ENCODE data around the gene ZC3H6.

The ZC3H6 gene

GRCh38 chr2:112239862-112240261 lies 35.5 kb upstream of the ZC3H6 start:
- ChIA-PET POLR2A (no interaction called here), CTCF (interaction anchor here (0.6 kb wide), 1 partner anchor 229 kb away, joined by 4 read pairs; no protein-coding TSS in a partner anchor)
- Histone ChIP-seq H3K36me3 (ENCODE audit: control insufficient read depth in 2 of 2, insufficient read depth in 1 of 2, low read length in 2 of 2) (peaks cover 7 to 46% of the 10 kb centered on the region in 2 experiments; a peak in 2 of 3 replicates), H3K27ac (ENCODE audit: extremely low read depth, low read depth, low read length) (no peak overlapping the region), H3K4me1 (ENCODE audit: control insufficient read depth, insufficient read depth, low read length) (peaks cover 4% of the 10 kb centered on the region), H3K4me3 (ENCODE audit: low read depth, low read length) (no peak overlapping the region), H3K9me3 (ENCODE audit: control insufficient read depth, insufficient read depth, low read depth, low read length) (no peaks in the 10 kb centered on the region)
- TF ChIP-seq, protein P1, sequence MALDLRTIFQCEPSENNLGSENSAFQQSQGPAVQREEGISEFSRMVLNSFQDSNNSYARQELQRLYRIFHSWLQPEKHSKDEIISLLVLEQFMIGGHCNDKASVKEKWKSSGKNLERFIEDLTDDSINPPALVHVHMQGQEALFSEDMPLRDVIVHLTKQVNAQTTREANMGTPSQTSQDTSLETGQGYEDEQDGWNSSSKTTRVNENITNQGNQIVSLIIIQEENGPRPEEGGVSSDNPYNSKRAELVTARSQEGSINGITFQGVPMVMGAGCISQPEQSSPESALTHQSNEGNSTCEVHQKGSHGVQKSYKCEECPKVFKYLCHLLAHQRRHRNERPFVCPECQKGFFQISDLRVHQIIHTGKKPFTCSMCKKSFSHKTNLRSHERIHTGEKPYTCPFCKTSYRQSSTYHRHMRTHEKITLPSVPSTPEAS (tag by site-specific recombination; IDR thresholded peaks at IDR 0.05): no peak
- TF ChIP-seq ZNF654 (tag by site-specific recombination; IDR thresholded peaks at IDR 0.05; ENCODE audit: low read depth): no peak
- no peak for TF ChIP-seq ZNF423 (tag by site-specific recombination; IDR thresholded peaks at IDR 0.05)

GRCh38 chr2:112242384-112242783 lies 33.0 kb upstream of the ZC3H6 start:
- Histone ChIP-seq H3K27ac (ENCODE audit: extremely low read depth, low read depth, low read length) (no peak overlapping the region), H3K9me3 (ENCODE audit: control insufficient read depth, insufficient read depth, low read depth, low read length) (no peaks in the 10 kb centered on the region), H3K36me3 (ENCODE audit: control insufficient read depth in 2 of 2, insufficient read depth in 1 of 2, low read length in 2 of 2) (peaks cover 6 to 52% of the 10 kb centered on the region in 2 experiments; a peak in 2 of 3 replicates), H3K4me1 (ENCODE audit: control insufficient read depth, insufficient read depth, low read length) (peaks cover 4% of the 10 kb centered on the region), H3K4me3 (ENCODE audit: low read depth, low read length) (no peak overlapping the region)
- ChIA-PET POLR2A (interaction anchor here (1.4 to 1.7 kb wide), 2 partner anchors 12 to 31 kb away, joined by 5 to 10 read pairs; partner anchors contain the start of gene ZC3H8), CTCF (interaction anchor here (0.6 to 0.8 kb wide), 5 partner anchors 8 to 355 kb away, joined by 3 to 4 read pairs (median 3); partner anchors contain the start of gene ZC3H8)
- TF ChIP-seq ZNF112 (tag by site-specific recombination; IDR thresholded peaks at IDR 0.05): no peak
- no peak for TF ChIP-seq ZNF747 (tag by site-specific recombination; IDR thresholded peaks at IDR 0.05)
- no peak for TF ChIP-seq ZNF140 (tag by site-specific recombination; IDR thresholded peaks at IDR 0.05)
- no peak for TF ChIP-seq BCL11A (tag by site-specific recombination; IDR thresholded peaks at IDR 0.05; ENCODE audit: low read depth)
- TF ChIP-seq ZEB2 (tag by site-specific recombination; IDR thresholded peaks at IDR 0.05): no peak
- no peak for TF ChIP-seq ZNF521 (tag by site-specific recombination; IDR thresholded peaks at IDR 0.05)
- TF ChIP-seq ZBTB1 (tag by site-specific recombination; IDR thresholded peaks at IDR 0.05): no peak
- no peak for TF ChIP-seq ZBTB49 (tag by site-specific recombination; IDR thresholded peaks at IDR 0.05; ENCODE audit: low read depth)
- no peak for TF ChIP-seq ZNF529 (tag by site-specific recombination; IDR thresholded peaks at IDR 0.05; ENCODE audit: insufficient replicate concordance)
- TF ChIP-seq ZBTB21 (tag by site-specific recombination; IDR thresholded peaks at IDR 0.05): no peak
- TF ChIP-seq, protein P2, sequence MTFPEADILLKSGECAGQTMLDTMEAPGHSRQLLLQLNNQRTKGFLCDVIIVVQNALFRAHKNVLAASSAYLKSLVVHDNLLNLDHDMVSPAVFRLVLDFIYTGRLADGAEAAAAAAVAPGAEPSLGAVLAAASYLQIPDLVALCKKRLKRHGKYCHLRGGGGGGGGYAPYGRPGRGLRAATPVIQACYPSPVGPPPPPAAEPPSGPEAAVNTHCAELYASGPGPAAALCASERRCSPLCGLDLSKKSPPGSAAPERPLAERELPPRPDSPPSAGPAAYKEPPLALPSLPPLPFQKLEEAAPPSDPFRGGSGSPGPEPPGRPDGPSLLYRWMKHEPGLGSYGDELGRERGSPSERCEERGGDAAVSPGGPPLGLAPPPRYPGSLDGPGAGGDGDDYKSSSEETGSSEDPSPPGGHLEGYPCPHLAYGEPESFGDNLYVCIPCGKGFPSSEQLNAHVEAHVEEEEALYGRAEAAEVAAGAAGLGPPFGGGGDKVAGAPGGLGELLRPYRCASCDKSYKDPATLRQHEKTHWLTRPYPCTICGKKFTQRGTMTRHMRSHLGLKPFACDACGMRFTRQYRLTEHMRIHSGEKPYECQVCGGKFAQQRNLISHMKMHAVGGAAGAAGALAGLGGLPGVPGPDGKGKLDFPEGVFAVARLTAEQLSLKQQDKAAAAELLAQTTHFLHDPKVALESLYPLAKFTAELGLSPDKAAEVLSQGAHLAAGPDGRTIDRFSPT (tag by site-specific recombination; IDR thresholded peaks at IDR 0.05): no peak
- no peak for TF ChIP-seq SETDB1 (IDR thresholded peaks at IDR 0.05; ENCODE audit: insufficient read length, low read length)
- TF ChIP-seq HOXD13 (CRISPR knock-in tag; IDR thresholded peaks at IDR 0.05; ENCODE audit: borderline replicate concordance): no peak
- no peak for TF ChIP-seq ZNF121 (tag by site-specific recombination; IDR thresholded peaks at IDR 0.05)
- TF ChIP-seq TCF7L2 (IDR thresholded peaks at IDR 0.05; ENCODE audit: borderline replicate concordance, low read depth, low read length): no peak
- TF ChIP-seq PRDM2 (tag by site-specific recombination; IDR thresholded peaks at IDR 0.05; ENCODE audit: borderline replicate concordance): no peak

Measured in HEK293 (cell line).